ENCODE measurements around the gene MAIP1. TPM values are rescaled to one million over a fixed set of nuclear protein-coding genes. Genes with fewer than 3 reads are reported as not detected.

The MAIP1 gene, protein sequence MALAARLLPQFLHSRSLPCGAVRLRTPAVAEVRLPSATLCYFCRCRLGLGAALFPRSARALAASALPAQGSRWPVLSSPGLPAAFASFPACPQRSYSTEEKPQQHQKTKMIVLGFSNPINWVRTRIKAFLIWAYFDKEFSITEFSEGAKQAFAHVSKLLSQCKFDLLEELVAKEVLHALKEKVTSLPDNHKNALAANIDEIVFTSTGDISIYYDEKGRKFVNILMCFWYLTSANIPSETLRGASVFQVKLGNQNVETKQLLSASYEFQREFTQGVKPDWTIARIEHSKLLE
- 14.8 TPM for total RNA-seq
- long read RNA-seq, transcript MAIP1-202 (5 exons, 1,386 nt): major isoform, 16 of 20 reads
- long read RNA-seq, partial matches to known transcripts: 2 of 20 reads
- long read RNA-seq, other reads (novel, unspliced or antisense): 2 of 20 reads

DNA sequence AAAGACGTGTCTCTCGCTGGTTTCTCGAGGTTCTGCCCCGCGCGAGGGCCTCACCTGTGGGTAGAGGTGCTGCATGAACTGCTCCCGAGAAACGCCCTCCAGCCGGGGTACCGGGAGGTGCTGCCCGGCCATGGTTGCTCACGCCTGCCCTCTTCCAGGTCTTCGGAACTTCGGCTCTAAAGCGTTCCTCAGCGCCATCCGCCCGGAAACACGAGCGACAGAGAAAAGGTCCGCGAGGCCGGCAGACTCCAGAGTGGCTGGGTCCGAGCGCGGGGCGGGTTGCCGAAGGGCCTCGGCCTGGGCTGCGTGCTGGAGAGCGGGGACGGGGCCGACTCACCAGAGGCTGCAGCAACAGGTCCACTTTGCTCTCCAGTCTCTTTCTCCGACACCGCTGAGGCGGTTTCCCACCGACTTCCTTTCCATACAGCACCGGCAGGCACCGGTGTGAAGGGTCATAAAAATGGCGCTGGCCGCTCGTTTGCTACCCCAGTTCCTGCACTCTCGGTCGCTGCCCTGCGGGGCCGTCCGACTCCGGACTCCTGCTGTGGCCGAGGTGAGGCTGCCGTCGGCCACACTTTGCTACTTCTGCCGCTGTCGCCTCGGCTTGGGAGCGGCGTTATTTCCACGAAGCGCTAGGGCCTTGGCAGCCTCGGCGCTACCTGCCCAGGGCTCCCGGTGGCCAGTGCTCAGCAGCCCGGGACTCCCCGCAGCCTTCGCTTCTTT, at the start of gene MAIP1, which contains the start of gene TYW5:
Gene MAIP1, plus strand, starts transcription at position 244 of the 723 bp plus-strand sequence. Its CDS starts 217 bp downstream, at position 461.
Gene TYW5, minus strand, starts transcription at position 153 of the 723 bp plus-strand sequence. Its CDS starts 21 bp downstream, at position 132.
- H3K4me3 ChIP-seq: peak within 1 kb of the TSS; percentile 93
- H3K27me3 ChIP-seq (ENCODE audit: low read depth): no peaks in the 10 kb centered on the region
- peak within 1 kb of the TSS; percentile 95 for H3K27ac ChIP-seq
- intact Hi-C loops (cut with DNase I): no loop called here
- peaks cover 34% of the 10 kb centered on the region for H3K4me1 ChIP-seq
- TF ChIP-seq, protein P1, sequence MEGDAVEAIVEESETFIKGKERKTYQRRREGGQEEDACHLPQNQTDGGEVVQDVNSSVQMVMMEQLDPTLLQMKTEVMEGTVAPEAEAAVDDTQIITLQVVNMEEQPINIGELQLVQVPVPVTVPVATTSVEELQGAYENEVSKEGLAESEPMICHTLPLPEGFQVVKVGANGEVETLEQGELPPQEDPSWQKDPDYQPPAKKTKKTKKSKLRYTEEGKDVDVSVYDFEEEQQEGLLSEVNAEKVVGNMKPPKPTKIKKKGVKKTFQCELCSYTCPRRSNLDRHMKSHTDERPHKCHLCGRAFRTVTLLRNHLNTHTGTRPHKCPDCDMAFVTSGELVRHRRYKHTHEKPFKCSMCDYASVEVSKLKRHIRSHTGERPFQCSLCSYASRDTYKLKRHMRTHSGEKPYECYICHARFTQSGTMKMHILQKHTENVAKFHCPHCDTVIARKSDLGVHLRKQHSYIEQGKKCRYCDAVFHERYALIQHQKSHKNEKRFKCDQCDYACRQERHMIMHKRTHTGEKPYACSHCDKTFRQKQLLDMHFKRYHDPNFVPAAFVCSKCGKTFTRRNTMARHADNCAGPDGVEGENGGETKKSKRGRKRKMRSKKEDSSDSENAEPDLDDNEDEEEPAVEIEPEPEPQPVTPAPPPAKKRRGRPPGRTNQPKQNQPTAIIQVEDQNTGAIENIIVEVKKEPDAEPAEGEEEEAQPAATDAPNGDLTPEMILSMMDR (IDR thresholded peaks at IDR 0.05): peak; percentile 34
- DNase-seq (peak; percentile 89), ATAC-seq (peak; percentile 97 to 98)
- peaks cover 28% of the 10 kb centered on the region for H3K36me3 ChIP-seq
- no peaks in the 10 kb centered on the region for H3K9me3 ChIP-seq

DNA sequence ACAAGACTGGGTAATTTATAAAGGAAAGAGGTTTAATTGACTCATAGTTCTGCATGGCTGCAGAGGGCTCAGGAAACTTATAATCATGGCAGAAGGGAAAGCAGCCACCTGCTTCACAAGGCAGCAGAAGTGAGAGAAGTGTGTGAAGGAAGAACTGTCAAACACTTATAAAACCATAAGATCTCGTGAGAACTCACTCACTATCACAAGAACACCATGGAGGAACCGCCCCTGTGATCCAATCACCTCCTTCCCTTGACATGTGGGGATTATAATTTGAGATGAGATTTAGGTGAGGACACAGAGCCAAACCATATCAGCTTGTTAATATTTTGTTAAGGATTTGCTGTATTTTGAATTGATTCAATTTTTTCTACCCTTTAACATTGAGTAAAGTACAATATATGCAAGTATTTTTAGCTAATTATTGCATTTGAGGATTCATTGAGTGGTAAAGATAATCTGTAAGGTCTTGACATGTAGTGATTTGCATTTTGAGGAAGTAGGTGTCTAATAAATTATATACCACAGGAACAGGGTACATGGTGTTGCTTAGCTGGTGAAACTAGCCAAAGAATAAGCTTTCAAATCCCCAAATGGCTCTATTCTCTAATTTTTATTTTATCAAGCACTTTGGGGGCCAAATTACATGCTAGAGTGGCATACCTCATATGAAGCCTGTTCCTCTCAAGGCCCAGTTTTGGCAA, 48.2 kb upstream of the MAIP1 start:
- no peaks in the 10 kb centered on the region for H3K9me3 ChIP-seq
- H3K36me3 ChIP-seq: no peaks in the 10 kb centered on the region
- DNase-seq (no peak), ATAC-seq (no peak)
- intact Hi-C loops (cut with DNase I): no loop called here
- no peak overlapping the region for H3K27ac ChIP-seq
- peaks cover 6% of the 10 kb centered on the region for H3K4me1 ChIP-seq
- H3K27me3 ChIP-seq (ENCODE audit: low read depth): no peaks in the 10 kb centered on the region
- TF ChIP-seq, protein P1 (IDR thresholded peaks at IDR 0.05): no peak
- H3K4me3 ChIP-seq: no peak overlapping the region

DNA sequence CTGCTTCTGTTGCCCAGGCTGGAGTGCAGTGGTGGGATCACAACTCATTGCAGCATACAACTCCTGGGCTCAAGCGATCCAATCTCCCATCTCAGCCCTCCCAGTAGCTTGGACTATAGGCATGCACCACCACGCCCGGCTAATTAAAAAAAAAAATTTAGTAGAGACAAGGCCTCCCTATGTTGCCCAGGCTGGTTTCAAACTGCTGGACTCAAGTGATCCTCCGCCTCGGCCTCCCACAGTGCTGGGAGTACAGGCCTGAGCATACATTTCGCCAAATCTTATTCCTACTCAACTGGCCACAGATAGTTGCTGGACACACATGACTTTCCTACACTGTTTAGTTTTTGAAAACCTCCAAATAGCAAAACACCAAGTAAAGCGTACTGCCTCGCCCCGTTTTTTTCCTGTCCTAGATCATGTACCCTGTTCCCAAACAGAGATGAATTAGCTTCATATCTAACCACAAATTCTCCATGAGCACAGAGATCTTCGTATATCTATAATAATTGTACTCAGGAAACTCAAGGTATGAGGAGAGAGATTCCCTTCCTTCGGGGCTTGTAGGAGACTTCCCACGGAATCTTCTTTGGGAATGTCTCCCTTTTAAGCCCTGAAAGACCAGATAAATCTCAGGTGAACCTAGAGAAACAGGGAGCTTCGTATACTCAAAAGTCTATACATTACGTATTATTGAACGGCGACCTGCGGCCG, 44.9 kb upstream of the MAIP1 start:
- DNase-seq: no peak
- intact Hi-C loops (cut with DNase I): no loop called here
- peak overlapping the region; percentile 84 for H3K4me3 ChIP-seq
- H3K9me3 ChIP-seq: no peaks in the 10 kb centered on the region
- no peak for ATAC-seq
- peaks cover 28% of the 10 kb centered on the region for H3K4me1 ChIP-seq
- H3K36me3 ChIP-seq: no peaks in the 10 kb centered on the region
- H3K27ac ChIP-seq: peak overlapping the region; percentile 94
- TF ChIP-seq, protein P1 (IDR thresholded peaks at IDR 0.05): no peak
- no peaks in the 10 kb centered on the region for H3K27me3 ChIP-seq (ENCODE audit: low read depth)

DNA sequence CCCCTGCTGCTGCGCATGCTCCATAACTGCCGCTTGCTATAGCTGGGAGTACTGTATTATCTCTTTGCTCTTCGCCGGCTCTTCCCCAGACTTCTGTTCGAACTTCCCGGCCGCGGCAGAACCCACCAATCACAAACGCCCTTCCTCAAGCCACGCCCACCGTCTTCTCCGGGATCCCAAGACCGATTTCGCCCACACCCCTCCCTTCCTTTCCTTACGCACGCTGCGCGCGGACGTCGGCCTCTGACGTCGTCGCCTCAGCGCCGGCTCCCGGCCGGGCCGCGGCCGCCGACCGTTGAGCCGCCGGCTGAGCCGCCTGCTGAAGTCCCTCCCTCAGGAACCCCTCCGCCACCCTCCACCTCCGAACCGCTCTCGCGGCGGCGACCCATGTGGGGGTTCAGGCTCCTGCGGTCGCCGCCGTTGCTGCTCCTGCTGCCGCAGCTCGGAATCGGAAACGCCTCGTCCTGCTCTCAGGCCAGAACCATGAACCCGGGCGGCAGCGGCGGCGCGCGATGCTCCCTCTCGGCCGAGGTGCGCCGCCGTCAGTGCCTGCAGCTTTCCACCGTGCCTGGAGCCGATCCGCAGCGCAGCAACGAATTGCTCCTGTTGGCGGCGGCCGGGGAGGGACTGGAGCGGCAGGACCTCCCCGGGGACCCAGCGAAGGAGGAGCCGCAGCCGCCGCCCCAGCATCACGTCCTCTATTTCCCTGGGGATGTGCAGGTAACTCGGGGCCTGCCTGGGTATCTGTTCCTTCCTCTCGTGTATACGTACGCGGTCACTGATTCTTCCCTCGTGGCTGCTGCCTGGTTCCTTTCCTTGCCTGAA, 44.1 kb upstream of the MAIP1 start, which contains the start of gene C2orf69:
Gene C2orf69, plus strand, starts transcription at position 242 of the 825 bp plus-strand sequence. Its CDS starts 146 bp downstream, at position 388.
- TF ChIP-seq, protein P1 (IDR thresholded peaks at IDR 0.05): no peak
- Histone ChIP-seq H3K4me3 (peak within 1 kb of the TSS; percentile 84), H3K9me3 (no peaks in the 10 kb centered on the region), H3K27me3 (ENCODE audit: low read depth) (no peaks in the 10 kb centered on the region), H3K36me3 (no peaks in the 10 kb centered on the region), H3K27ac (peak within 1 kb of the TSS; percentile 94), H3K4me1 (peaks cover 28% of the 10 kb centered on the region)
- intact Hi-C loops (cut with DNase I): no loop called here
- DNase-seq: peak; percentile 96
- ATAC-seq: peak; percentile 99

Measured in lower lobe of right lung (tissue), 2 donors.